Testis (tissue), 3 donors: ENCODE data around the gene PRKG1. TPM values are rescaled to one million over a fixed set of nuclear protein-coding genes. Genes with fewer than 3 reads are reported as not detected.

Experiments used
- DNase-seq: peaks from one replicate; pipeline ENCODE4 v3.0.0-alpha.2; 2019
- H3K27ac ChIP-seq, 2 donors: fragments of 200-600 bp; sonication (generic); one replicate each; pipeline ENCODE4 v1.5.1; 2019
- H3K27me3 ChIP-seq: fragments of 200-600 bp; sonication (generic); one replicate; pipeline ENCODE4 v1.5.1; 2019
- H3K36me3 ChIP-seq: fragments of 200-600 bp; sonication (generic); one replicate; pipeline ENCODE4 v1.5.1; 2017; ENCODE audit warnings: low read depth; ENCODE audit errors: missing control alignments
- H3K4me1 ChIP-seq: fragments of 200-600 bp; sonication (generic); one replicate; pipeline ENCODE4 v1.5.1; 2019
- H3K4me3 ChIP-seq, 2 donors: fragments of 200-600 bp; sonication (generic); one replicate each; pipeline ENCODE4 v1.5.1; 2017 to 2019
- H3K9me3 ChIP-seq: fragments of 200-600 bp; sonication (generic); one replicate; pipeline ENCODE4 v1.5.1; 2017
- CTCF ChIP-seq, 3 experiments: fragments of 450-650 bp in 2 of 3; fragments of 200-600 bp in 1 of 3; sonication (generic) in 1 of 3; IDR thresholded peaks; one replicate each; pipeline ENCODE4 v1.5.1; 2016 to 2019; ENCODE audit warnings: antibody characterized with exemption in 3 of 3, mild to moderate bottlenecking in 2 of 3, moderate library complexity in 1 of 3
- POLR2A ChIP-seq: fragments of 450-650 bp; IDR thresholded peaks from one replicate; pipeline ENCODE4 v1.6.1; 2017; ENCODE audit warnings: antibody characterized with exemption, mild to moderate bottlenecking, moderate library complexity
- WGBS, 2 donors: methylation state at CpG; one replicate each; pipeline ENCODE4 v1.1.5; 2018; 5-methylcytosine and 5-hydroxymethylcytosine counted together
- intact Hi-C: fragments of 100-400 bp; cut with DNase I; formaldehyde crosslinking; loops from one replicate; pipeline ENCODE4 v1.15.1; 2023; ENCODE audit warnings: low total_unique reads
- polyA plus RNA-seq: library from polyadenylated mRNA; stranded (reverse); fragments of 350-450 nt; fragmentation: Illumina TruSeq; extraction: RNeasy Lipid Tissue Mini Kit (QIAGEN cat#74804); gene quantifications from one replicate; pipeline ENCODE4 v1.2.3, GENCODE V29; 2014; ENCODE audit warnings: low read depth, low replicate concordance; ENCODE audit not compliant: insufficient read depth
- total RNA-seq, 2 donors: library from RNA; depleted of rRNA; stranded (reverse); fragments of >200 nt; gene quantifications; one replicate each; pipeline ENCODE4 v1.2.3, GENCODE V29; 2016

The PRKG1 gene
- total and polyA plus RNA-seq, 3 donors from 2014 or later, result 6.3 to 15.3 (median 12.5) TPM

DNA sequence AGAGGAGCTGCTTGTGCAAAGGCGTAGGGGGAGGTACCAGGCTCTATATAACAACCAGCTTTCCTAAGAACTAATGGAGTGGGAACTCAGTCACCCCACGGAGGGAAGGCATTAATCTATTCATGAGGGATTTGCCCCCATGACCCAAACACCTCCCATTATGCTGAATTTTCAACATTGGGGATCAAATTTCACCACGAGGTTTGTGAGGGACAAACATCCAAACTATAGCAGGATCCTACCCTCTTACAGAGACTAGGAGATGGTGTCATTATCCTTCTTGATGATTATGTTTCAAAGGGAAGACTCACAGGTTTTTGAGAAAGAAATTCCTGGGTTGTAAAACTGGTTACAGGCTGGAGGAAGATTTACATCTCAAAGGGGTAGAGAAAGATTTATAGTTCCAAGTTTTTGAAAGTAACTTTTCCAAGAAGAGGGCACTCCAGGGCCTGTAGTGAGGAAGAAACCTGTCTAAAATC, 944.8 kb downstream of the PRKG1 start:
- intact Hi-C loops, result no loop called here
- H3K4me3 ChIP-seq, result no peak overlapping the region
- no peak for TF ChIP-seq POLR2A
- no peak for TF ChIP-seq CTCF (IDR thresholded peaks at IDR 0.05)
- H3K27ac ChIP-seq, result no peak overlapping the region
- H3K36me3 ChIP-seq, result no peaks in the 10 kb centered on the region
- WGBS, 2 donors, result 49 to 79% methylated on average over 3 of the region's 3 CpGs
- no peak for DNase-seq
- H3K4me1 ChIP-seq, result no peaks in the 10 kb centered on the region
- H3K9me3 ChIP-seq, result no peaks in the 10 kb centered on the region
- no peaks in the 10 kb centered on the region for H3K27me3 ChIP-seq

DNA sequence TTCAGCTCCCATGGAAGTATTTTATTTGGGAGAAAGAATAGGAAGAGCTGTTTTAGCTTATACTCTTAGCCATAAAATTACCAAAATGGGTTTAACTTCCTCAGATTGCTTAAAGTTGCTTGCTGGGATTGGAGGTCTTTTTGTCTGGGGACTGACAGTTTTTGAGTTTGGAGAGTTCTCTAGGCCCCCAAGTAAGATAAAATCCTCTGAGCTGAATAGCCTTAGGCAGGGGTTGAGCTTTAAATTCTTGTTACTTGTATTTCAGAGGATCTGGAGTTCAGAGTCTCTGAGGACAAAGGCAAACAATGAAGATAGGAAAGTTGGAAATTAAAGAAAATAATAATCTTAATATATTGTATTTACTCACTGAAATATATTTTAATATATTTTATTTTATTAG, 945.4 kb downstream of the PRKG1 start:
- DNase-seq, result no peak
- intact Hi-C loops, result no loop called here
- Histone ChIP-seq H3K36me3 (no peaks in the 10 kb centered on the region), H3K9me3 (no peaks in the 10 kb centered on the region), H3K27me3 (no peaks in the 10 kb centered on the region), H3K27ac (no peak overlapping the region), H3K4me1 (no peaks in the 10 kb centered on the region), H3K4me3 (no peak overlapping the region)
- TF ChIP-seq POLR2A, result no peak
- TF ChIP-seq CTCF (IDR thresholded peaks at IDR 0.05), result no peak

- TF ChIP-seq POLR2A, result no peak
- TF ChIP-seq CTCF (IDR thresholded peaks at IDR 0.05), result no peak
- intact Hi-C loops, result no loop called here
- H3K27me3 ChIP-seq, result no peaks in the 10 kb centered on the region
- H3K4me3 ChIP-seq, result no peak overlapping the region
- WGBS, 2 donors, result 72 to 85% methylated on average over 2 of the region's 2 CpGs
- H3K9me3 ChIP-seq, result no peaks in the 10 kb centered on the region
- H3K27ac ChIP-seq, result no peak overlapping the region
- H3K4me1 ChIP-seq, result no peaks in the 10 kb centered on the region
- no peaks in the 10 kb centered on the region for H3K36me3 ChIP-seq
- DNase-seq, result no peak
Measured at GRCh38 chr10:52020173-52020572, 945.9 kb downstream of the PRKG1 start.

DNA sequence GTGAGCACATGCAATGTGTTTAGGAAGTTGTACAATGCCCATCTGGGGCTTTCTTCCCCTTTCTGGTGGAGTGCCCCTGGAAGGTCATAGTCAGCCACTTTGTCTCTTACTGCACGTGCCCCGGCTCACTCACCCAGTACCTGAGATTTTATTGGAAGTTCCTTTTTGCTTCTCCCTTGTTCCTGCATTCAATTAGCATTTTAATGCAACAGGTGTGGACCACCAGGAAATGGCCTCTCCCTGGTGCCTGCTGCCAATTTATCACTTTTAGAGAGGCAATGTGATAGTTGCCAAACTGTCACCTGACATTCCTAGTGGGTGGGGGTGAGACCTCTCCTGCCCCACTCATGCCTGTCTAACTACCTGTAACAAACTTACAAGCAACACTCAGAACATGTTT, 946.4 kb downstream of the PRKG1 start:
- Histone ChIP-seq H3K4me3 (no peak overlapping the region), H3K9me3 (no peaks in the 10 kb centered on the region), H3K36me3 (no peaks in the 10 kb centered on the region), H3K4me1 (no peaks in the 10 kb centered on the region), H3K27ac (no peak overlapping the region), H3K27me3 (no peaks in the 10 kb centered on the region)
- intact Hi-C loops, result no loop called here
- DNase-seq, result no peak
- TF ChIP-seq CTCF (IDR thresholded peaks at IDR 0.05) (no peak), POLR2A (no peak)
- 64 to 93% methylated on average over 2 of the region's 2 CpGs for WGBS, 2 donors

DNA sequence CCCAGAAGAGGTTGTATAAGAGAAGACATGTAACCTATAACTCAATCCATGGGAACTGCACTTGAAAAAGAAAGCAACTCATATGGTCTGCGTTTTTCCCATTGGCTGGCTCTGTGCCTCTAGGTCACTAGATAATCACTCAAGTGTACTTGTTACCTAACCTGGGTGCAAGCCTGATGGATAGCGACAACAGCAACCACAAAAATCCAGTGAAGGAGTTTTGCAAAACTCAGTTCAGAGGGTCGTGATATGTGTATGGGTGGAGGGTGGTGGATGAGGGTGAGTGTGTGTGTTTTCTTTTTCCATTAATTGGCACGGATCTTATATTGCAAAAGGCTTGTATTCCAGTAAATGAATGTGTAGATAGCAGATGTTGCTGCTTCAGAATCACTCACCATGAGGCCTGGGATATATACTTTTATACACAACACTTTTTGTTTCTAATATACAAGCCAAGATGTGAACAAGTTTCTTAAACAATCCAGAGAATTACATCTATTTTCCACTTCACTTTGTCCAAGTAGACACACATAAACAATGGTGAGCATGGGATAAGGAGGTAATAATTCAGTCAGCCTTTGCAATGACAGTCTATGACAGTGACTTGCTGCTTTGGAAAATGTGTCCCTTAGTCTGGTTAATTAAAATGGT, 952.9 kb downstream of the PRKG1 start:
- Histone ChIP-seq H3K27me3 (no peaks in the 10 kb centered on the region), H3K27ac (no peak overlapping the region), H3K36me3 (no peaks in the 10 kb centered on the region), H3K4me3 (no peak overlapping the region), H3K4me1 (no peaks in the 10 kb centered on the region), H3K9me3 (no peaks in the 10 kb centered on the region)
- no peak for TF ChIP-seq CTCF (IDR thresholded peaks at IDR 0.05)
- TF ChIP-seq POLR2A, result no peak
- intact Hi-C loops, result no loop called here
- no peak for DNase-seq
- WGBS, 2 donors, result 72 to 75% methylated on average over 4 of the region's 4 CpGs
